WTC11 (cell line): Measurements from ENCODE around the gene ACVR2A. TPM values are rescaled to one million over a fixed set of nuclear protein-coding genes. Genes with fewer than 3 reads are reported as not detected.

Experiments
- ATAC-seq: fragments of 200-7000 bp; cut with Tn5 transposase; 2 replicates; pipeline ENCODE4 v1.10.0; 2021; ENCODE audit warnings: mild to moderate bottlenecking, moderate library complexity
- CTCF ChIA-PET: fragments of 300-600 bp; sonication (Branson Sonifier 250); formaldehyde crosslinking; loops from one replicate; lab custom pipeline; 2021; ENCODE audit warnings: antibody characterized with exemption; lab: Charles Lee
- POLR2A ChIA-PET: fragments of 350-600 bp; sonication (Branson Sonifier 250); formaldehyde crosslinking; loops from one replicate; lab custom pipeline; 2021; ENCODE audit warnings: antibody characterized with exemption; lab: Charles Lee
- DNase-seq: peaks from one replicate; pipeline ENCODE4 v3.0.0; 2021; ENCODE audit warnings: low spot score
- H3K27ac Mint-ChIP-seq: 2 replicates; pipeline ENCODE4 v1.8.0; 2021; ENCODE audit warnings: mixed read lengths
- H3K27me3 Mint-ChIP-seq: 2 replicates; pipeline ENCODE4 v1.8.0; 2021; ENCODE audit warnings: low read depth, mild to moderate bottlenecking, moderate library complexity, mixed read lengths
- H3K36me3 Mint-ChIP-seq: 2 replicates; pipeline ENCODE4 v1.8.0; 2021; ENCODE audit warnings: mixed read lengths
- H3K4me1 Mint-ChIP-seq: 2 replicates; pipeline ENCODE4 v1.8.0; 2022; ENCODE audit warnings: mixed read lengths
- H3K4me3 Mint-ChIP-seq: 2 replicates; pipeline ENCODE4 v1.8.0; 2021; ENCODE audit warnings: mild to moderate bottlenecking, moderate library complexity, mixed read lengths
- H3K9me3 Mint-ChIP-seq: 2 replicates; pipeline ENCODE4 v1.8.0; 2021; ENCODE audit warnings: mixed read lengths
- ESRRA ChIP-seq: sonication (generic); formaldehyde crosslinking; IDR thresholded peaks from 2 replicates; pipeline ENCODE4 v1.8.1; 2022; ENCODE audit warnings: mild to moderate bottlenecking, missing genetic modification reagents, borderline replicate concordance
- FOXP1 ChIP-seq: sonication (generic); formaldehyde crosslinking; IDR thresholded peaks from 2 replicates; pipeline ENCODE4 v1.8.0; 2022; ENCODE audit warnings: missing genetic modification reagents, mild to moderate bottlenecking, moderate library complexity, borderline replicate concordance
- IRF2 ChIP-seq: sonication (generic); formaldehyde crosslinking; IDR thresholded peaks from 2 replicates; pipeline ENCODE4 v1.8.0; 2022; ENCODE audit warnings: low read depth, missing genetic modification reagents, borderline replicate concordance
- JUN ChIP-seq: sonication (generic); formaldehyde crosslinking; IDR thresholded peaks from 2 replicates; pipeline ENCODE4 v1.8.0; 2023; ENCODE audit warnings: mild to moderate bottlenecking, missing genetic modification reagents
- MXD4 ChIP-seq: fragments of 250-450 bp; sonication (Bioruptor Pico); IDR thresholded peaks from 2 replicates; pipeline ENCODE4 v1.8.0; 2021; ENCODE audit warnings: mild to moderate bottlenecking, moderate library complexity, borderline replicate concordance
- PRRX2 ChIP-seq: fragments of 250-450 bp; sonication (Bioruptor Pico); IDR thresholded peaks from 2 replicates; pipeline ENCODE4 v1.8.0; 2021; ENCODE audit warnings: mild to moderate bottlenecking
- RORB ChIP-seq: fragments of 250-450 bp; sonication (Bioruptor Pico); IDR thresholded peaks from 2 replicates; pipeline ENCODE4 v1.9.0; 2021; ENCODE audit warnings: mild to moderate bottlenecking
- SMAD4 ChIP-seq: sonication (generic); formaldehyde crosslinking; IDR thresholded peaks from 2 replicates; pipeline ENCODE4 v1.8.0; 2022; ENCODE audit warnings: mild to moderate bottlenecking, missing genetic modification reagents
- SOX15 ChIP-seq: fragments of 250-450 bp; sonication (Bioruptor Pico); IDR thresholded peaks from 2 replicates; pipeline ENCODE4 v1.9.0; 2021; ENCODE audit warnings: mild to moderate bottlenecking
- TEAD4 ChIP-seq: sonication (generic); formaldehyde crosslinking; IDR thresholded peaks from 2 replicates; pipeline ENCODE4 v1.8.0; 2022; ENCODE audit warnings: mild to moderate bottlenecking, missing genetic modification reagents
- TP53 ChIP-seq: sonication (generic); formaldehyde crosslinking; IDR thresholded peaks from 2 replicates; pipeline ENCODE4 v1.8.1; 2023; ENCODE audit warnings: mild to moderate bottlenecking, missing genetic modification reagents
- ZBTB21 ChIP-seq: sonication (generic); formaldehyde crosslinking; IDR thresholded peaks from 2 replicates; pipeline ENCODE4 v1.8.1; 2023; ENCODE audit warnings: mild to moderate bottlenecking, missing genetic modification reagents, borderline replicate concordance
- ZNF138 ChIP-seq: sonication (generic); formaldehyde crosslinking; conservative IDR thresholded peaks from 2 replicates; pipeline ENCODE4 v1.8.1; 2022; ENCODE audit warnings: mild to moderate bottlenecking, moderate library complexity, missing genetic modification reagents
- ZNF396 ChIP-seq: fragments of 250-450 bp; sonication (Bioruptor Pico); IDR thresholded peaks from 2 replicates; pipeline ENCODE4 v1.8.0; 2021; ENCODE audit warnings: mild to moderate bottlenecking, moderate library complexity, borderline replicate concordance
- ZNF416 ChIP-seq: fragments of 250-450 bp; sonication (Bioruptor Pico); IDR thresholded peaks from 2 replicates; pipeline ENCODE4 v1.9.0; 2021; ENCODE audit warnings: mild to moderate bottlenecking, inconsistent platforms
- total RNA-seq: library from RNA; stranded (reverse); gene quantifications from 3 replicates; pipeline ENCODE4 v1.2.3, GENCODE V29; 2021
- TF ChIP-seq, protein P1 (sequence below): sonication (generic); formaldehyde crosslinking; IDR thresholded peaks from 2 replicates; pipeline ENCODE4 v1.8.0; 2022; ENCODE audit warnings: mild to moderate bottlenecking, missing genetic modification reagents
- TF ChIP-seq, protein P2 (sequence below): fragments of 250-450 bp; sonication (Bioruptor Pico); IDR thresholded peaks from 2 replicates; pipeline ENCODE4 v1.9.0; 2021; ENCODE audit warnings: moderate library complexity, mild to moderate bottlenecking, inconsistent platforms, borderline replicate concordance
- TF ChIP-seq, protein P3 (sequence below): sonication (generic); formaldehyde crosslinking; IDR thresholded peaks from 2 replicates; pipeline ENCODE4 v1.8.0; 2022; ENCODE audit warnings: missing genetic modification reagents
- TF ChIP-seq, protein P4 (sequence below): sonication (generic); formaldehyde crosslinking; IDR thresholded peaks from 2 replicates; pipeline ENCODE4 v1.8.0; 2023; ENCODE audit warnings: missing genetic modification reagents

ACVR2A gene
- total RNA-seq, 1 experiment from 2014 or later = 11.7 TPM

DNA sequence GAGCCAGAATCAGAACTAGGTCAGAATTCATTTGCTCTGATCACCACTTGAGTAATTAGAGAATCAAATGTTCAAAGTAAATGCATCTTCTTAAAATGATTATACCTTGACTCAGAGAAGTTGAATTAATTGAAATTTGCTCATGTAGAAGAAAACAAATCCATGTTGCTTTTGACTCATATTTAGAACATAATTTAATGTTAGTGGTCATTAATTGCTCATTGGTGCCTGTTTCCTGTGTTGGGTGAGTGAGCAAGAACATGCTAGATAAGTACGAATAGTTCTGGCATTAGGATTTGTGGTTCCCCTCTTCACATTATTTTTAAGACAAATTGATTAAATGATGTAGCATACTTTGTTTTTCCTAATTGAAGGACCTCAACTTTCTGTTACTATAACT is 19.0 kb downstream of the ACVR2A start (continued):
- TF ChIP-seq, protein P1, sequence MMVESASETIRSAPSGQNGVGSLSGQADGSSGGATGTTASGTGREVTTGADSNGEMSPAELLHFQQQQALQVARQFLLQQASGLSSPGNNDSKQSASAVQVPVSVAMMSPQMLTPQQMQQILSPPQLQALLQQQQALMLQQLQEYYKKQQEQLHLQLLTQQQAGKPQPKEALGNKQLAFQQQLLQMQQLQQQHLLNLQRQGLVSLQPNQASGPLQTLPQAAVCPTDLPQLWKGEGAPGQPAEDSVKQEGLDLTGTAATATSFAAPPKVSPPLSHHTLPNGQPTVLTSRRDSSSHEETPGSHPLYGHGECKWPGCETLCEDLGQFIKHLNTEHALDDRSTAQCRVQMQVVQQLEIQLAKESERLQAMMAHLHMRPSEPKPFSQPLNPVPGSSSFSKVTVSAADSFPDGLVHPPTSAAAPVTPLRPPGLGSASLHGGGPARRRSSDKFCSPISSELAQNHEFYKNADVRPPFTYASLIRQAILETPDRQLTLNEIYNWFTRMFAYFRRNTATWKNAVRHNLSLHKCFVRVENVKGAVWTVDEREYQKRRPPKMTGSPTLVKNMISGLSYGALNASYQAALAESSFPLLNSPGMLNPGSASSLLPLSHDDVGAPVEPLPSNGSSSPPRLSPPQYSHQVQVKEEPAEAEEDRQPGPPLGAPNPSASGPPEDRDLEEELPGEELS (CRISPR knock-in tag) = no peak
- TF ChIP-seq ZNF138 (no peak), ZBTB21 (CRISPR knock-in tag) (no peak), SOX15 (CRISPR knock-in tag) (no peak), SMAD4 (CRISPR knock-in tag) (no peak)
- TF ChIP-seq, protein P2, sequence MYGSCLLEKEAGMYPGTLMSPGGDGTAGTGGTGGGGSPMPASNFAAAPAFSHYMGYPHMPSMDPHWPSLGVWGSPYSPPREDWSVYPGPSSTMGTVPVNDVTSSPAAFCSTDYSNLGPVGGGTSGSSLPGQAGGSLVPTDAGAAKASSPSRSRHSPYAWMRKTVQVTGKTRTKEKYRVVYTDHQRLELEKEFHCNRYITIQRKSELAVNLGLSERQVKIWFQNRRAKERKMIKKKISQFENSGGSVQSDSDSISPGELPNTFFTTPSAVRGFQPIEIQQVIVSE = no peak
- TF ChIP-seq, protein P3, sequence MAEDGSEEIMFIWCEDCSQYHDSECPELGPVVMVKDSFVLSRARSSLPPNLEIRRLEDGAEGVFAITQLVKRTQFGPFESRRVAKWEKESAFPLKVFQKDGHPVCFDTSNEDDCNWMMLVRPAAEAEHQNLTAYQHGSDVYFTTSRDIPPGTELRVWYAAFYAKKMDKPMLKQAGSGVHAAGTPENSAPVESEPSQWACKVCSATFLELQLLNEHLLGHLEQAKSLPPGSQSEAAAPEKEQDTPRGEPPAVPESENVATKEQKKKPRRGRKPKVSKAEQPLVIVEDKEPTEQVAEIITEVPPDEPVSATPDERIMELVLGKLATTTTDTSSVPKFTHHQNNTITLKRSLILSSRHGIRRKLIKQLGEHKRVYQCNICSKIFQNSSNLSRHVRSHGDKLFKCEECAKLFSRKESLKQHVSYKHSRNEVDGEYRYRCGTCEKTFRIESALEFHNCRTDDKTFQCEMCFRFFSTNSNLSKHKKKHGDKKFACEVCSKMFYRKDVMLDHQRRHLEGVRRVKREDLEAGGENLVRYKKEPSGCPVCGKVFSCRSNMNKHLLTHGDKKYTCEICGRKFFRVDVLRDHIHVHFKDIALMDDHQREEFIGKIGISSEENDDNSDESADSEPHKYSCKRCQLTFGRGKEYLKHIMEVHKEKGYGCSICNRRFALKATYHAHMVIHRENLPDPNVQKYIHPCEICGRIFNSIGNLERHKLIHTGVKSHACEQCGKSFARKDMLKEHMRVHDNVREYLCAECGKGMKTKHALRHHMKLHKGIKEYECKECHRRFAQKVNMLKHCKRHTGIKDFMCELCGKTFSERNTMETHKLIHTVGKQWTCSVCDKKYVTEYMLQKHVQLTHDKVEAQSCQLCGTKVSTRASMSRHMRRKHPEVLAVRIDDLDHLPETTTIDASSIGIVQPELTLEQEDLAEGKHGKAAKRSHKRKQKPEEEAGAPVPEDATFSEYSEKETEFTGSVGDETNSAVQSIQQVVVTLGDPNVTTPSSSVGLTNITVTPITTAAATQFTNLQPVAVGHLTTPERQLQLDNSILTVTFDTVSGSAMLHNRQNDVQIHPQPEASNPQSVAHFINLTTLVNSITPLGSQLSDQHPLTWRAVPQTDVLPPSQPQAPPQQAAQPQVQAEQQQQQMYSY (CRISPR knock-in tag) = no peak

DNA sequence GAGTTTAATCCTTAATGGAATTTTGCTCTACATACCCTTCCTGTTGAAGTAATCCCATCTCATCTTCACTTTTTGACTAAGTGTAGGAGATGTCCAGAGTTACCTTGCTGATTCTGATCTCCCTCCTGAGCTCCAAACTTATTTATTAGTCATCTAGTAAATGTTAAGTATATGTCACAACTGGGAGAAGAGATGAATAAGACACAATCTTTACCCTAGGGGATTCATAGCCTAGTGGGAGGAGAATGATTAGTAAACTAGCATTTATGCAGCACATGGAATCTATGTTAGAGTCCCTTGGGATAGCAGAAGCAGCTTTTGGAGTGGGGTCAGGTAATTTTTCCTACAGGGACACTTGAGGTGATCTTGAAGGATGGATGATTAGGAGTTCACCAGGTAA is 20.7 kb downstream of the ACVR2A start:
- no peak for DNase-seq
- CTCF ChIA-PET = no interaction called here

DNA sequence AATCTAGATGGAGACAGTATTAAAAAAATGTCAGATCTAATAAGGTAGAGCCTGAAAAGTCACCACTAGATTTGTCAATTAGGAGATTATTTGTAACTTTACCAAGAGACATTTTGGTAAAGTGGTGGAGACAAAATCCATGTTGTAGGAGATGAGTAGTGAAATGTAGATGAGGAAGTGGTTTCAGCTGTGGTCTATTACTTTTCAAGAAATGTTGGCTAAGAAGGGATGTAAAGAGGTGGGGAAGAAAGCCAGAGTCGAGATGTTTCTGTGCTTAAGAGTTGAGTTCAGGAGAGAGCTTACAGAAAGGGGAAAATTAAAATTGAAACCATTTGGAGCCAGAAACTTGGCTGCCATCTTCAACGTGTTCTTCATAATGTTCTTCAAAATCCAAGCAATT is 22.2 kb downstream of the ACVR2A start:
- TF ChIP-seq RORB (CRISPR knock-in tag) = no peak
- no peak for TF ChIP-seq FOXP1 (CRISPR knock-in tag)
- no peak for TF ChIP-seq TP53 (CRISPR knock-in tag)
- no peak for TF ChIP-seq MXD4
- TF ChIP-seq ZNF396 = no peak
- ChIA-PET POLR2A (no interaction called here), CTCF (no interaction called here)
- no peak overlapping the region for H3K27ac Mint-ChIP-seq
- ATAC-seq (no peak), DNase-seq (no peak)
- H3K4me1 Mint-ChIP-seq = peaks cover 33% of the 10 kb centered on the region
- H3K9me3 Mint-ChIP-seq = no peaks in the 10 kb centered on the region
- H3K36me3 Mint-ChIP-seq = no peaks in the 10 kb centered on the region
- H3K27me3 Mint-ChIP-seq = no peaks in the 10 kb centered on the region
- H3K4me3 Mint-ChIP-seq = no peak overlapping the region

More for the DNA sequence above, 20.7 kb downstream of the ACVR2A start:
- no peaks in the 10 kb centered on the region for H3K9me3 Mint-ChIP-seq
- no peak for ATAC-seq
- no peak overlapping the region for H3K27ac Mint-ChIP-seq
- no peaks in the 10 kb centered on the region for H3K27me3 Mint-ChIP-seq
- TF ChIP-seq ESRRA (CRISPR knock-in tag) = no peak
- no peak for TF ChIP-seq ZNF416
- no peak for TF ChIP-seq SOX15 (CRISPR knock-in tag)
- no peak for TF ChIP-seq PRRX2 (CRISPR knock-in tag)
- no peak for TF ChIP-seq TEAD4 (CRISPR knock-in tag)
- TF ChIP-seq, protein P4, sequence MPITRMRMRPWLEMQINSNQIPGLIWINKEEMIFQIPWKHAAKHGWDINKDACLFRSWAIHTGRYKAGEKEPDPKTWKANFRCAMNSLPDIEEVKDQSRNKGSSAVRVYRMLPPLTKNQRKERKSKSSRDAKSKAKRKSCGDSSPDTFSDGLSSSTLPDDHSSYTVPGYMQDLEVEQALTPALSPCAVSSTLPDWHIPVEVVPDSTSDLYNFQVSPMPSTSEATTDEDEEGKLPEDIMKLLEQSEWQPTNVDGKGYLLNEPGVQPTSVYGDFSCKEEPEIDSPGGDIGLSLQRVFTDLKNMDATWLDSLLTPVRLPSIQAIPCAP (CRISPR knock-in tag) = no peak
- TF ChIP-seq JUN (CRISPR knock-in tag) = no peak
- TF ChIP-seq IRF2 (CRISPR knock-in tag) = no peak
- no peak for TF ChIP-seq MXD4
- POLR2A ChIA-PET = no interaction called here
- no peaks in the 10 kb centered on the region for H3K36me3 Mint-ChIP-seq
- peaks cover 38% of the 10 kb centered on the region for H3K4me1 Mint-ChIP-seq
- no peak overlapping the region for H3K4me3 Mint-ChIP-seq
